OCI-LY1 (cell line): ENCODE results near the gene KNCN.

Experiments used
- H2AFZ ChIP-seq: fragments of 200-600 bp; sonication (generic), shearing (Covaris generic); 2 replicates; pipeline ENCODE4 v1.6.0; 2014; ENCODE audit warnings: antibody characterized with exemption, mild to moderate bottlenecking, low read length
- H3F3A ChIP-seq: fragments of 200-600 bp; sonication (generic), shearing (Covaris generic); 2 replicates; pipeline ENCODE4 v1.6.0; 2014; ENCODE audit warnings: mild to moderate bottlenecking, antibody characterized with exemption, low read length, moderate library complexity; ENCODE audit not compliant: insufficient read depth
- H3K27ac ChIP-seq: fragments of 200-600 bp; sonication (generic); 2 replicates; pipeline ENCODE4 v1.5.1; 2014; ENCODE audit warnings: low read length, mixed run types, mild to moderate bottlenecking, low read depth; ENCODE audit not compliant: poor library complexity, severe bottlenecking
- H3K27me3 ChIP-seq: fragments of 200-600 bp; sonication (generic); 2 replicates; pipeline ENCODE4 v1.6.0; 2014; ENCODE audit warnings: antibody characterized with exemption, mild to moderate bottlenecking, low read length, moderate library complexity; ENCODE audit not compliant: insufficient read depth
- H3K36me3 ChIP-seq: fragments of 200-600 bp; sonication (generic); 2 replicates; pipeline ENCODE4 v1.6.1; 2014; ENCODE audit warnings: mild to moderate bottlenecking, antibody characterized with exemption, low read length, moderate library complexity, mixed read lengths; ENCODE audit not compliant: insufficient read depth
- H3K4me1 ChIP-seq: fragments of 200-600 bp; sonication (generic); 2 replicates; pipeline ENCODE4 v1.5.1; 2014; ENCODE audit warnings: mild to moderate bottlenecking, low read length, moderate library complexity; ENCODE audit not compliant: insufficient read depth, severe bottlenecking
- H3K4me2 ChIP-seq: fragments of 200-600 bp; sonication (generic), shearing (Covaris generic); 2 replicates; pipeline ENCODE4 v1.6.1; 2014; ENCODE audit warnings: low read length
- H3K4me3 ChIP-seq: fragments of 200-600 bp; sonication (generic); 2 replicates; pipeline ENCODE4 v1.5.1; 2014; ENCODE audit warnings: low read length, low read depth, mild to moderate bottlenecking, mixed read lengths; ENCODE audit not compliant: poor library complexity, severe bottlenecking
- H3K79me2 ChIP-seq: fragments of 200-600 bp; shearing (Covaris generic); 2 replicates; pipeline ENCODE4 v1.6.1; 2016; ENCODE audit warnings: mixed run types, low read length, mixed read lengths; ENCODE audit not compliant: insufficient read depth
- H3K9ac ChIP-seq: fragments of 200-600 bp; sonication (generic), shearing (Covaris generic); 2 replicates; pipeline ENCODE4 v1.6.1; 2014; ENCODE audit warnings: mild to moderate bottlenecking, low read length, mixed read lengths
- H3K9me2 ChIP-seq: fragments of 200-600 bp; sonication (generic), shearing (Covaris generic); 2 replicates; pipeline ENCODE4 v1.6.1; 2014; ENCODE audit warnings: low read depth, mild to moderate bottlenecking, low read length, mixed read lengths
- H3K9me3 ChIP-seq: fragments of 200-600 bp; shearing (Covaris generic); 2 replicates; pipeline ENCODE4 v1.6.1; 2014; ENCODE audit warnings: low read length, mixed read lengths
- H4K20me1 ChIP-seq: fragments of 200-600 bp; sonication (generic), shearing (Covaris generic); 2 replicates; pipeline ENCODE4 v1.6.0; 2016; ENCODE audit warnings: mild to moderate bottlenecking, low read length; ENCODE audit not compliant: insufficient read depth
- CTCF ChIP-seq: fragments of 200-600 bp; sonication (generic), shearing (Covaris generic); IDR thresholded peaks from 2 replicates; pipeline ENCODE4 v1.5.1; 2017; ENCODE audit warnings: mild to moderate bottlenecking, antibody characterized with exemption, low read length, moderate library complexity, mixed read lengths
- EZH2 ChIP-seq: fragments of 200-600 bp; sonication (generic), shearing (Covaris generic); IDR thresholded peaks from 2 replicates; pipeline ENCODE4 v1.8.0; 2017; ENCODE audit warnings: borderline replicate concordance, mixed run types, mild to moderate bottlenecking, antibody characterized with exemption, low read length, moderate library complexity, mixed read lengths

The KNCN gene

GRCh38 chr1:46512792-46513190 lies 38.7 kb downstream of the KNCN start:
- Histone ChIP-seq H3K9me2 (no peaks in the 10 kb centered on the region), H3K79me2 (no peaks in the 10 kb centered on the region), H3K36me3 (no peaks in the 10 kb centered on the region), H3K9ac (no peak overlapping the region), H3K9me3 (no peaks in the 10 kb centered on the region), H3F3A (no peaks in the 10 kb centered on the region), H3K27ac (no peak overlapping the region), H3K4me2 (no peak overlapping the region), H3K4me3 (no peak overlapping the region), H4K20me1 (no peaks in the 10 kb centered on the region), H3K27me3 (no peaks in the 10 kb centered on the region; the same call in 1 of the 2 replicates), H2AFZ (no peak overlapping the region), H3K4me1 (no peaks in the 10 kb centered on the region)
- TF ChIP-seq EZH2 (no peak), CTCF (no peak)

DNA sequence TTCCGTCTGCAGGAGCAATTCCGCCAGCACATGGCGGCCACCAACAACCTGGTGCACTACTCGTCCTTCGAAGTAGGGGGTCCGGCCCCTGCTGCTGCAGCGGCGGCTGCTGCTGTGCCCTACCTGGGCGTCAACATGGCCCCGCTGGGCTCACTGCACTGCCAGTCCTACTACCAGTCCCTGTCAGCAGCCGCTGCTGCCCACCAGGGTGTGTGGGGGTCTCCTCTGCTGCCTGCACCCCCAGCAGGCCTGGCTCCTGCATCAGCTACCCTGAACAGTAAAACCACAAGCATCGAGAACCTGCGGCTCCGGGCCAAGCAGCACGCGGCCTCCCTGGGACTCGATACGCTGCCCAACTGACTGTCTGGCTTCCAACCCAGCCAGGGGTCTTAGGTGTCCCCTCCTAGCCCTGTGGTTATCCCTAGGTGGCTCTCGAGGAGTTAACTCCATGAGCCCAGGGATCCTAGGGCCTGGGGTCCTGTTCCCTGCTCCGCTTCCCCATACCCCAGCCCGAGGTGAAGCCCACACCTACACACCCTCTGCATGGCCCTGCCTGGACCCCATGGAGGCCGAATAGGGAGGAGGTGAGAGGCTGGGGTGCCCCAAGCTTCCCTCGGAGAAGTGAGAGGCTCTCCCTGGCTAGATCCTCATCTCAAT lies 39.2 kb downstream of the KNCN start:
- H3K4me1 ChIP-seq = no peaks in the 10 kb centered on the region

DNA sequence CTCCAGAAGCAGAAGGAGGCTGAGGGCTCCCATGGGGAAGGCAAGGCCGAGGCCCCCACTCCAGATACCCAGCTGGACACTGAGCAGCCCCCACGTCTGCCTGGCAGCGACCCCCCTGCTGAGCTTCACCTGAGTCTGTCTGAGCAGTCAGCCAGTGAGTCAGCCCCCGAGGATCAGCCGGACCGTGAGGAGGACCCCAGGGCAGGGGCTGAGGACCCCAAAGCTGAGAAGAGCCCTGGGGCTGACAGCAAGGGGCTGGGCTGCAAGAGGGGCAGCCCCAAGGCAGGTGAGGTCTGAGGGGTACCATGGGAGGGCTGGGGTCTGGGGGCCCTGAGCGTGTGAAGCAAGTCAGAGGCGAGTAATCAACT lies 40.5 kb downstream of the KNCN start:
- no peaks in the 10 kb centered on the region for H3F3A ChIP-seq
- no peaks in the 10 kb centered on the region for H4K20me1 ChIP-seq
- H3K4me2 ChIP-seq = no peak overlapping the region
- no peak overlapping the region for H3K27ac ChIP-seq
- H3K9ac ChIP-seq = no peak overlapping the region
- H2AFZ ChIP-seq = no peak overlapping the region
- H3K4me1 ChIP-seq = no peaks in the 10 kb centered on the region
- no peaks in the 10 kb centered on the region for H3K9me3 ChIP-seq
- no peaks in the 10 kb centered on the region for H3K9me2 ChIP-seq
- H3K79me2 ChIP-seq = no peaks in the 10 kb centered on the region
- no peaks in the 10 kb centered on the region; the same call in 1 of the 2 replicates for H3K27me3 ChIP-seq
- TF ChIP-seq CTCF (no peak), EZH2 (no peak)
- H3K4me3 ChIP-seq = no peak overlapping the region
- no peaks in the 10 kb centered on the region for H3K36me3 ChIP-seq

More for the DNA sequence above, 39.2 kb downstream of the KNCN start:
- Histone ChIP-seq H3K27me3 (no peaks in the 10 kb centered on the region; the same call in 1 of the 2 replicates), H3K9me3 (no peaks in the 10 kb centered on the region), H3K36me3 (no peaks in the 10 kb centered on the region), H3K27ac (no peak overlapping the region), H2AFZ (no peak overlapping the region), H3K4me2 (no peak overlapping the region), H3K79me2 (no peaks in the 10 kb centered on the region), H4K20me1 (no peaks in the 10 kb centered on the region), H3K9me2 (no peaks in the 10 kb centered on the region), H3K4me3 (no peak overlapping the region), H3K9ac (no peak overlapping the region), H3F3A (no peaks in the 10 kb centered on the region)
- TF ChIP-seq EZH2 (no peak), CTCF (no peak)
